ENCODE data around the gene ST6GALNAC6.
A peak's percentile ranks its signal among the peaks of the same experiment; 100 is the strongest.
"Not testable (repeated sequence)": the region's sequence is repeated elsewhere in the genome, so short reads cannot be mapped to it uniquely, and the experiment has no call there.

ST6GALNAC6 gene

GRCh38 chr9:127853312-127854183 lies 45.9 kb downstream of the ST6GALNAC6 start:
- DNase-seq, result no peak

- DNase-seq, result no peak
Observed at GRCh38 chr9:127852829-127853228, 46.6 kb downstream of the ST6GALNAC6 start.

- no peak for DNase-seq
Observed at GRCh38 chr9:127850286-127850830, 49.0 kb downstream of the ST6GALNAC6 start.

GRCh38 chr9:127848756-127849504 lies 50.5 kb downstream of the ST6GALNAC6 start:
- no peak for DNase-seq

- no peak for DNase-seq
Observed at GRCh38 chr9:127847833-127848755, 51.3 kb downstream of the ST6GALNAC6 start.

GRCh38 chr9:127847178-127847510 lies 52.3 kb downstream of the ST6GALNAC6 start:
- DNase-seq, result no peak

GRCh38 chr9:127846443-127847177 lies 52.8 kb downstream of the ST6GALNAC6 start:
- no peak for DNase-seq

GRCh38 chr9:127845619-127846018 lies 53.8 kb downstream of the ST6GALNAC6 start:
- not testable (repeated sequence) for DNase-seq

- DNase-seq, result no peak
Observed at GRCh38 chr9:127844821-127845359, 54.5 kb downstream of the ST6GALNAC6 start.

- DNase-seq, result no peak
Observed at GRCh38 chr9:127841087-127841835, 58.1 kb downstream of the ST6GALNAC6 start.

GRCh38 chr9:127838375-127839078 lies 60.9 kb downstream of the ST6GALNAC6 start:
- DNase-seq, result peak; percentile 67

- no peak for DNase-seq
Observed at GRCh38 chr9:127837346-127837745, 62.1 kb downstream of the ST6GALNAC6 start.

GRCh38 chr9:127836561-127836960 lies 62.8 kb downstream of the ST6GALNAC6 start:
- DNase-seq, result not testable (repeated sequence)

- DNase-seq, result peak; percentile 8
Observed at GRCh38 chr9:127835991-127836516, 63.3 kb downstream of the ST6GALNAC6 start.
